HepG2 (cell line): ENCODE data around the gene EMC9. TPM values are rescaled to one million over a fixed set of nuclear protein-coding genes. Genes with fewer than 3 reads are reported as not detected.

ENCODE experiments used
- CENPT ChIP-seq: sonication (generic); formaldehyde crosslinking; IDR thresholded peaks from 2 replicates; pipeline ENCODE4 v1.8.0; 2022; ENCODE audit warnings: low read depth, mild to moderate bottlenecking, moderate library complexity, missing genetic modification reagents
- ELK4 ChIP-seq: sonication (generic); formaldehyde crosslinking; IDR thresholded peaks from 2 replicates; pipeline ENCODE4 v1.9.0; 2021; ENCODE audit warnings: missing genetic modification reagents, borderline replicate concordance
- HMGA1 ChIP-seq: sonication (generic); formaldehyde crosslinking; conservative IDR thresholded peaks from 2 replicates; pipeline ENCODE4 v1.4.0; 2020; ENCODE audit warnings: missing genetic modification reagents
- IRF9 ChIP-seq: sonication (generic); formaldehyde crosslinking; IDR thresholded peaks from 2 replicates; pipeline ENCODE4 v1.8.0; 2022; ENCODE audit warnings: missing genetic modification reagents, mild to moderate bottlenecking, borderline replicate concordance
- JUNB ChIP-seq: sonication (generic); formaldehyde crosslinking; IDR thresholded peaks from 2 replicates; pipeline ENCODE4 v1.8.0; 2022; ENCODE audit warnings: missing genetic modification reagents, mild to moderate bottlenecking, borderline replicate concordance
- KMT2B ChIP-seq: IDR thresholded peaks from 2 replicates; pipeline ENCODE4 v1.6.1; 2016; ENCODE audit warnings: missing genetic modification reagents, missing compliant biosample characterization
- MAFG ChIP-seq: sonication (generic); formaldehyde crosslinking; IDR thresholded peaks from 2 replicates; pipeline ENCODE4 v1.5.1; 2020; ENCODE audit warnings: mild to moderate bottlenecking, missing genetic modification reagents
- MTF1 ChIP-seq: sonication (generic); formaldehyde crosslinking; IDR thresholded peaks from 2 replicates; pipeline ENCODE4 v1.5.0; 2020; ENCODE audit warnings: missing genetic modification reagents
- NPAS2 ChIP-seq: sonication (generic); formaldehyde crosslinking; IDR thresholded peaks from 2 replicates; pipeline ENCODE4 v1.8.0; 2022; ENCODE audit warnings: mild to moderate bottlenecking, missing genetic modification reagents, borderline replicate concordance
- PRMT3 ChIP-seq: sonication (generic); formaldehyde crosslinking; IDR thresholded peaks from 2 replicates; pipeline ENCODE4 v1.8.1; 2022; ENCODE audit warnings: low read depth, mild to moderate bottlenecking, moderate library complexity, missing genetic modification reagents, borderline replicate concordance
- PRPF4 ChIP-seq: fragments of 200-400 bp; formaldehyde crosslinking; IDR thresholded peaks from 2 replicates; pipeline ENCODE4 v1.6.1; 2016; ENCODE audit warnings: low read length, low read depth; ENCODE audit not compliant: poor library complexity, severe bottlenecking
- PTBP1 ChIP-seq: fragments of 200-400 bp; formaldehyde crosslinking; IDR thresholded peaks from 2 replicates; pipeline ENCODE4 v1.6.1; 2018; ENCODE audit warnings: low read length, low read depth; ENCODE audit not compliant: poor library complexity, severe bottlenecking
- TCF12 ChIP-seq, 2 experiments: fragments of 450-650 bp in 1 of 2; sonication (generic) in 1 of 2; formaldehyde crosslinking in 1 of 2; IDR thresholded peaks; 2 replicates each; pipeline versions ENCODE4 v1.6.1 to v1.8.0; 2017 to 2022; ENCODE audit warnings: antibody characterized with exemption in 1 of 2, mild to moderate bottlenecking in 1 of 2, missing genetic modification reagents in 1 of 2, moderate library complexity in 1 of 2
- ZBTB1 ChIP-seq: sonication (generic); formaldehyde crosslinking; IDR thresholded peaks from 2 replicates; pipeline ENCODE4 v1.4.0; 2020; ENCODE audit warnings: missing genetic modification reagents, borderline replicate concordance
- ZFX ChIP-seq: sonication (generic); formaldehyde crosslinking; IDR thresholded peaks from 2 replicates; pipeline ENCODE4 v1.4.0; 2020; ENCODE audit warnings: mild to moderate bottlenecking, low read depth, missing genetic modification reagents, moderate library complexity
- ZNF225 ChIP-seq: sonication (generic); formaldehyde crosslinking; IDR thresholded peaks from 2 replicates; pipeline ENCODE4 v1.4.0; 2020; ENCODE audit warnings: mild to moderate bottlenecking, missing genetic modification reagents
- ZNF232 ChIP-seq: sonication (generic); formaldehyde crosslinking; IDR thresholded peaks from 2 replicates; pipeline ENCODE4 v1.4.0; 2020; ENCODE audit warnings: missing genetic modification reagents, borderline replicate concordance
- ZNF749 ChIP-seq: sonication (generic); formaldehyde crosslinking; IDR thresholded peaks from 2 replicates; pipeline ENCODE4 v1.8.0; 2022; ENCODE audit warnings: mild to moderate bottlenecking, missing genetic modification reagents, moderate library complexity, borderline replicate concordance
- ZNF780A ChIP-seq: sonication (generic); formaldehyde crosslinking; IDR thresholded peaks from 2 replicates; pipeline ENCODE4 v1.8.0; 2022; ENCODE audit warnings: mild to moderate bottlenecking, missing genetic modification reagents, moderate library complexity
- polyA plus RNA-seq, 8 experiments: library from polyadenylated mRNA; depleted of rRNA in 3 of 8; stranded (reverse) in 7 of 8; unstranded in 1 of 8; fragments of >200 nt; fragmentation: Illumina TruSeq in 4 of 8; extraction: Trizol in 4 of 8; gene quantifications; 2 replicates each; pipeline versions ENCODE4 v1.2.1 to v1.2.3, GENCODE V29; 2011 to 2016; ENCODE audit warnings: low read depth in 4 of 8, missing spikeins in 1 of 8, mixed read lengths in 1 of 8; ENCODE audit not compliant: insufficient read depth in 1 of 8
- total RNA-seq, 5 experiments: library from RNA; depleted of rRNA; stranded (reverse); fragments of >200 nt; fragmentation: Illumina TruSeq; extraction: Trizol; gene quantifications; 2 replicates each; pipeline ENCODE4 v1.2.3, GENCODE V29; 2016; ENCODE audit warnings: low read depth in 1 of 5
- TF ChIP-seq, protein P1 (sequence below): sonication (generic); formaldehyde crosslinking; IDR thresholded peaks from 2 replicates; pipeline ENCODE4 v1.5.1; 2020; ENCODE audit warnings: mild to moderate bottlenecking, missing genetic modification reagents, borderline replicate concordance
- TF ChIP-seq, protein P2 (sequence below): sonication (generic); formaldehyde crosslinking; IDR thresholded peaks from 2 replicates; pipeline ENCODE4 v1.4.0; 2020; ENCODE audit warnings: mild to moderate bottlenecking, missing genetic modification reagents

The EMC9 gene
- total and polyA plus RNA-seq, 2 of the 13 experiments (the other 11 are each of a cell fraction or from before 2014, with no cell fraction given): 60.5 to 78.7 TPM

GRCh38 chr14:24145690-24146452 lies 4.5 kb upstream of the EMC9 start (continued):
- TF ChIP-seq IRF9 (no peak), PRMT3 (CRISPR knock-in tag) (no peak), PRPF4 (no peak), HMGA1 (no peak; the same call in 1 of the 2 replicates), ELK4 (no peak), ZNF232 (CRISPR knock-in tag) (no peak), ZFX (CRISPR knock-in tag) (no peak), TCF12 (IDR thresholded peaks at IDR 0.05) (no peak), TCF12 (CRISPR knock-in tag; IDR thresholded peaks at IDR 0.05) (no peak), ZNF749 (CRISPR knock-in tag) (no peak), MTF1 (CRISPR knock-in tag) (no peak), ZBTB1 (CRISPR knock-in tag) (no peak), ZNF225 (CRISPR knock-in tag) (no peak), JUNB (CRISPR knock-in tag) (no peak), CENPT (no peak), ZNF780A (CRISPR knock-in tag) (no peak), NPAS2 (no peak), MAFG (CRISPR knock-in tag) (no peak), KMT2B (CRISPR knock-in tag) (no peak), PTBP1 (no peak)
- TF ChIP-seq, protein P1, sequence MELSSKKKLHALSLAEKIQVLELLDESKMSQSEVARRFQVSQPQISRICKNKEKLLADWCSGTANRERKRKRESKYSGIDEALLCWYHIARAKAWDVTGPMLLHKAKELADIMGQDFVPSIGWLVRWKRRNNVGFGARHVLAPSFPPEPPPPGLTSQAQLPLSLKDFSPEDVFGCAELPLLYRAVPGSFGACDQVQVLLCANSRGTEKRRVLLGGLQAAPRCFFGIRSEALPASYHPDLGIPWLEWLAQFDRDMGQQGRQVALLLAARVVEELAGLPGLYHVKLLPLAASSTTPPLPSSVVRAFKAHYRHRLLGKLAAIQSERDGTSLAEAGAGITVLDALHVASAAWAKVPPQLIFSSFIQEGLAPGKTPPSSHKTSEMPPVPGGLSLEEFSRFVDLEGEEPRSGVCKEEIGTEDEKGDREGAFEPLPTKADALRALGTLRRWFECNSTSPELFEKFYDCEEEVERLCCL: peak; percentile 6; the same call in 1 of the 2 replicates
- TF ChIP-seq, protein P2, sequence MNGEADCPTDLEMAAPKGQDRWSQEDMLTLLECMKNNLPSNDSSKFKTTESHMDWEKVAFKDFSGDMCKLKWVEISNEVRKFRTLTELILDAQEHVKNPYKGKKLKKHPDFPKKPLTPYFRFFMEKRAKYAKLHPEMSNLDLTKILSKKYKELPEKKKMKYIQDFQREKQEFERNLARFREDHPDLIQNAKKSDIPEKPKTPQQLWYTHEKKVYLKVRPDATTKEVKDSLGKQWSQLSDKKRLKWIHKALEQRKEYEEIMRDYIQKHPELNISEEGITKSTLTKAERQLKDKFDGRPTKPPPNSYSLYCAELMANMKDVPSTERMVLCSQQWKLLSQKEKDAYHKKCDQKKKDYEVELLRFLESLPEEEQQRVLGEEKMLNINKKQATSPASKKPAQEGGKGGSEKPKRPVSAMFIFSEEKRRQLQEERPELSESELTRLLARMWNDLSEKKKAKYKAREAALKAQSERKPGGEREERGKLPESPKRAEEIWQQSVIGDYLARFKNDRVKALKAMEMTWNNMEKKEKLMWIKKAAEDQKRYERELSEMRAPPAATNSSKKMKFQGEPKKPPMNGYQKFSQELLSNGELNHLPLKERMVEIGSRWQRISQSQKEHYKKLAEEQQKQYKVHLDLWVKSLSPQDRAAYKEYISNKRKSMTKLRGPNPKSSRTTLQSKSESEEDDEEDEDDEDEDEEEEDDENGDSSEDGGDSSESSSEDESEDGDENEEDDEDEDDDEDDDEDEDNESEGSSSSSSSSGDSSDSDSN (CRISPR knock-in tag): no peak
